GM19372 (cell line): ENCODE data around the gene TDRD9.
A peak's percentile ranks its signal among the peaks of the same experiment; 100 is the strongest.

Experiments used
- ATAC-seq: cut with Tn5 transposase; IDR thresholded peaks from one replicate; pipeline ENCODE4 v1.9.1; 2021; ENCODE audit warnings: mild to moderate bottlenecking, low read depth, moderate library complexity; ENCODE audit not compliant: unreplicated experiment

The TDRD9 gene

DNA sequence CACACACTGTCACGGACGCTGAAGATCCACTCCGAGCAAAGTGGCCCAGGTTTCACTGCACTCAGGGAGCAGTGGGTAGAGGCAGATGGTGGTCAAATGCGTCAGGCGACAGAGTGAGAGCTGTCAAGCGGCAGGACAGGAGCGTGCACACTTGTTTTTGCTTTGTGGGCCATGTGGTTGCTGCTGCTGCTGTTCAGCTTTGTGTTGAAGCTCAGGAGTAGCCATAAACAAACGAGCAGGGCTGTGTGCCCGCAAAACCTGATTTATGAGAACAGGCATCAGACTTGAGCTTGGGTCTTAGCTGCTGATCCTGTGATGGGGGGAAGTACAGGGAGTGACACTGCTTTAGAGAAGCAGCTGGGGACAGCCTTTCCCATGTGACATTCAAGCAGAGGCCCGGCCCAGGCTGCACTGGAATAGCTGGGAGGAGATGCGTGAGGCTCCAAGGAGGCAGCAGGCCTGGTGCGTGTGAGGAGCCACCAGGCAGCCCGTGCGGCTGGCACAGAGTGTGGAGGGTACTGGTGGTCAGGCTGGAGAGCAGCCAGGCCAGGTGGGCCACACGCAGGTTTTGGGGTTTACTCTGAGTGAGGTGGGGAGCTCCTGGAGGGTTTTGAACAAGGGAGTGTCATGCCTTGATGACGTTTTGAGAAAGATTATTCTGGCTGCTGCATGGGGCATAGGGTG lies 126.1 kb downstream of the TDRD9 start:
- no peak for ATAC-seq

DNA sequence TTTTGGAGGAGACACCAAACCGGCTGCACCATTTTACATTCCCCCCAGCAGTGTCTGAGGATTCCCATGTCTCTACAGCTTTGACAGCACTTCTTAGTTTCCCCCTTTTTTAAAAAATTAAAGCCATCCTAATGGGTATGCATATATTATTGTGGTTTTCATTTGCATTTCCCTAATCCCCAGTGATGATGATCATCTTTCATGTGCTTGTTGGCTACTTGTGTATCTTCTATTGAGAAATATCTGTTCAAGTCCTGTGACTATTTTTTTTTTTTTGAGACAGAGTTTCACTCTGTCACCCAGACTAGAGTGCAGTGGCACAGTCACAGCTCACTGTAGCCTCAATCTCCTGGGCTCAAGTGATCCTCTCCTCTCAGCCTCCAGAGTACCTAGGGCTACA lies 134.0 kb downstream of the TDRD9 start:
- no peak for ATAC-seq

DNA sequence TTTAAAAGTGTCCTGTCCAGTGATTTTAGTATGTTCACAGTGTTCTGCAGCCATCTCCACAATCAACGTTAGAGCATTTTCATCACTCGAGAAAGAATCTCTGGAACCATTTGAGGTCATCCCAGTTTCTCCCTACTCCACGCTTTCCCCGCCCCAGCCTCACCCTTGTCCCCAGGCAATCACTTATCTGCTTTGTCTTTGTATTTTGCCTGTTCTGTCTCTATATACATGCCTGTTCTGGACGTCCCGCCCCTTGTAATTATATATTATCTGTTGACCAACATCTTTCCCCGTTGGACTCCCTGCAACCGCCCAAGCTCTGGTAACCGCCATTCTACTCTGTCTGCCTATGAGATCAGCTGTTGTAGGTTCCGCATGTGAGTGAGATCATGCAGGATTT lies 135.7 kb downstream of the TDRD9 start:
- no peak for ATAC-seq

DNA sequence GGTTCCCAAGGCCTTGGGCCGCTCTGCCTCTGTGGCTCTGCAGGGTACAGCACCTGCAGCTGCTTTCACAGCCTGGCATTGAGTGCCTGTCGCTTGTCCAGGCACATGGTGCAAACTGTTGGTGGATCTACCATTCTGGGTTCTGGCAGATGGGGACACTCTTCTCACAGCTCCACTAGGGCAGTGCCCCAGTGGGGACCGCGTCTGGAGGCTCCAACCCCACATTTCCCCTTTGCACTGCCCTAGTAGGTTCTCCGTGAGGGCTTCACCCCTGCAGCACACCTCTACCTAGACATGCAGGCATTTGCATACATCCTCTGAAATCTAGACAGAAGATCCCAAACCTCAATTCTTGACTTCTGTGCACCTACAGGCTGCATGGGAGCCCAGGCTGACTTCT lies 138.0 kb downstream of the TDRD9 start:
- ATAC-seq, result no peak

DNA sequence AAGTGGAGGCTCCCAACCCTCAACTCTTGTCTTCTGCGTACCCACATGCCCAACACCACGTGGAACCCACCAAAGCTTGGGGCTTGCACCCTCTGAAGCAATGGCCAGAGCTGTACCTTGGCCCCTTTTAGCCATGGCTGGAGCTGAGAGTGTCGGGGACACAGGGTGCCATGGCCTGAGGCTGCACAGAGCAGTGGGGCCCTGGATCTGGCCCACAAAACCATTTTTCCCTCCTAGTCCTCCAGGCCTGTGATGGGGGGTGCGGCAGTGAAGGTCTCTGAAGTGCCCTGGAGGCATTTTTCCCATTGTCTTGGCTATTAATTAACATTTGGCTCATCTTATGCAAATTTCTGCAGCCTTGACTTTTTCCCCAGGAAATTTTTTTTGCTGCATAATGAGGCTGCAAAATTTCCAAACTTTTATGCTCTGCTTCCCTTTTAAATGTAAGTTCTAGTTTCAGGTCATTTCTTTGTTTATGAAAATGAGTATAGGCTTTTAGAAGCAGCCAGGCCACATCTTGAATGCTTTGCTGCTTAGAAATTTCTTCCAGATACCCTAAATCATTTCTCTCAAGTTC lies 138.6 kb downstream of the TDRD9 start:
- ATAC-seq, result no peak

DNA sequence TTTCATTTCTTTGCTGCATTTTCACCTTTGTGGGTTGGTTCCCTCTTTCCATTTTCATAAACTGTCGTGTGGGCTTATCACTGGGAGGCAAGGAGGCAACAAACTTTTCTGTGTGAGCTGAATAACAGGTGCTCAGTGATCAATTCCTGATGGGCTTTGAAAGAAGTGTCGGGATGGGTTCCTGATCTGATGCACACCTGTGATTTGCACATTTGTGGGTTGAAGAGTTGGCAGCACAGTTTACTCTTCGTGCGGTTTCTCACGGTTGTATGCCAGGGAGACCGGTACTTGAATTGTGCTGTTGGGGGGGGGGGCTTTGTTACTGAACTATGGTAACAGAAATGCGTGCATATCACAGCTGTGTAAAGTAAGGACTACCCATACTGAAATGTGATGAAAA lies 141.3 kb downstream of the TDRD9 start:
- ATAC-seq, result no peak

DNA sequence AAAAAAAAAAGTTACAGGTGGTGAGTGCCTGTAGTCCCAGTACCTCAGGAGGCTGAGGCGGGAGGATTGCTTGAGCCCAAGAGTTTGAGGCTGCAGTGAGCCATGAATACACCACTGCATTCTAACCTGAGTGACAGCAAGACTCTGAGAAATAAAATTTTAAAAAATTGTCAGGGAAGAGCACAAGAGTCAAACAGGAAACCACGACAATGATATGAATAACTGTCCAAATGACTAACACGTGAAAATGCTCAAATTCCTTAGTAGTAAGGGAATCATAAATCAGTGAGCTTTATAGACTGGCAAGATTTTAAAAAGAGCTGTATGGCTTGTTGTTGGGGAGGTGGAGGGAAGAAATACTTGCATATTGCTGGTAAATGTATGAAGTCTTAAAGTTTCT lies 144.3 kb downstream of the TDRD9 start:
- no peak for ATAC-seq

DNA sequence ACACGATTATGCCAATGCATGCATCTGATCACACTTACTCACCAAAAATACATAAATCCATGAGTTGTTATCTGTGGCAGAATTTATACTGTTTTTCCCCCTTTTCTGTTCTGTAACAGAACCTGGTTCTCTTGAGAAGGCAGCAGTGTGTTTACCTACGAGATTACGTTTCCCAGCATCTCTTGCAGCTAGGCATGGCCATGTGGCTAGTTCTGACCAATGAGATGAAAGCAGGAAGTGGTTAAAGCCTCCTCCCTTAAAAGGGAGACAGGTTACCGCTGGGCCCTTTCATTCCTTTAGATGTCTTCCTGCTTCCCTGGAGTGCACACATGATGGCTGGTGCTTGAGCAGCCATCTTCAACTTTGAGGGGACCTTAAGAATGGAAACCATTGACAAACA lies 145.5 kb downstream of the TDRD9 start:
- ATAC-seq, result no peak

DNA sequence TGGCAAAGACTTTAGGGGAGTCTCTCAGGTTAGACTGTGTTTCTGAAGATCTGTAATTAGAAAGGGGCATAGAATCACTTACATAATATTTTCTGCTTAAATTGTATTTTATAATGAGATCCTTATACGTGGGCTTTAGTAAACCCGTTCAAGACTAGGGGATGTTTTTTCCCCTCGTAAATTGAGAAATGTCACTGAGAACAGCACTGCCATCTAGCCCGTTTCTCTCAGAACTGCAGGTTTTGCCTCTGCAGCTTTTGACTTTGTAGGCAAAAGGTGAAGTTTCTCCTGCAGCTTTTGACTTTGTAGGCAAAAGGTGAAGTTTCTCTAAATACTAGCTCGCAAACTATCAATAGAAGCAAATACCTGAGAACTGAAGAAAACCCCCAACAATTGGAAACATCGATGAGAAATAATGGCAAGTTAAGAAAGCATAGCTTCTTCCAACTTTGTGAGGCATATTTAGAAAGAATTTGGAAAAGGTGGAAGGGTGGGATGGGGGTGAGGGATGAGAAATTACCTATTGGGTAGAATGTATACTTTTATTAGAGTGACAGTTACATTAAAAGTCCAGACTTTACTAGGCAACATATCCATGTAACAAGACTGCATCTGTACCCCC lies 147.4 kb downstream of the TDRD9 start:
- no peak for ATAC-seq

GRCh38 chr14:104076743-104077142 lies 148.5 kb downstream of the TDRD9 start:
- ATAC-seq, result no peak

GRCh38 chr14:104078031-104078455 lies 149.8 kb downstream of the TDRD9 start:
- ATAC-seq, result peak; percentile 83

DNA sequence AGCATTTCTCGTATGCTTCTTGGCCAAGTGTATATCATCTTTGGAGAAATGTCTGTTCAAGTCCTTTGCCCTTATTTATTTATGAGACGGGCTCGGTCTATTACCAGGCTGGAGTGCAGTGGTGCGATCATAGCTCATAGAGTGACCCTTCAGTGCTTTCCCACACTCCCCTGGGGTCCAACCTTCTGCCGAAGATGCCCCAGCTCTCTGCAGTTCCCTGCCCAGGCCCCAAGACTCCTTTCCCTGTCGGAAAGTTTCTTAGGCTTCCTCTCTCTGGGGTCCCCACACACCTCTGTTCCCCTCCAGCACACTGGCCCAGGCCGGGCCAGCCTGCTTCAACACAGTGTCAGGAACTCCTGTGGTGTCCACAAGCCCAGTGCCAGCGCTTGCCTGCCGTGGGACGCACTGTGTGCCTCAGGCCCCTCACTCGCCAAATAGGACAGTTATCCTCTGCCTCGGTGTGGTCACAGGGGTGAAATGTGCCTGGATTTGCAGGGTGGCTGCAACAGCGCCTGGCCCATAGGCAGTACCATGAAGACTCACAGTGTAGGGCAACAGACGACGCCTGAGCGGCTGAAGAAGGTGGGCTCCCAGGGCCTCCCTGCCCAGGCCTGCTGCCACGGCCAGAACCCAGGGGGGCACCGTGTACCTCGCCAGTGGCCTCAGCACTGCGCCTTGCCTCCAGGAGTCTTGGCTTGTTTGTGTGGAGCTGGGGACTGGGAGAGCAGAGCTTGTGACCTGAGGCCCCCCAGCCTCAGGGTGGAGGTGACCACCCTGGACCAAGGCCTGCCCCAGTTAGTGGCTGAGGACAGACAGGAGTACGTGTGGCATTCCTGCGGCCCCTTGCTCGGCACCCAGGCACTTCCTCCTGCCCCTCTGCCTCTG lies 152.4 kb downstream of the TDRD9 start:
- no peak for ATAC-seq

- ATAC-seq, result no peak
These were observed 153.1 kb downstream of the TDRD9 start for GRCh38 chr14:104081261-104081835.

DNA sequence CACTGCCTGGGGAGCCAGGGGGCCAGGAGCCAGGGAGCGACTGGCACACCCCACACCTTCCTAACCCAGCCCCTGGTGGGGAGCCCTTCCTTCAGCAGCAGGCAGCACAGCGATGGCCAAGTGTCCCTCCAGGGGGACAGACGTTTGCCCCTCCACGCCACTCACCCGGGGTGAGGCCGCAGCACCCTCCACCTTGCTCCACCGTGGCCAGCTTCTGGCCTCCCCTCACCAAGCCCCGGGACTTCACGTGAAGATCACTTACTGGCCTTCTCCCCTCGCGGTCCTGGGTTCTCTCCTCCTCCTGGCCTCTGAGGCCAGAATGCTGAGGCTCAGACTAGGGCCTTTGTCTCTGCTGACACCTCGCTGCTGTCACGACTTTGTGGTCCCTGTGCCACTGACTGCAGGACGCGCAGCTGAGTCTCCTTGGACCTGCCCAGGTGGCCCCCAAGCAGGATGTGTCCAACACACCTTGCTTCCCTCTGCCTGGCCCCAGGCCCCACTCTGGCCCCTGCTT lies 153.8 kb downstream of the TDRD9 start:
- ATAC-seq, result no peak

DNA sequence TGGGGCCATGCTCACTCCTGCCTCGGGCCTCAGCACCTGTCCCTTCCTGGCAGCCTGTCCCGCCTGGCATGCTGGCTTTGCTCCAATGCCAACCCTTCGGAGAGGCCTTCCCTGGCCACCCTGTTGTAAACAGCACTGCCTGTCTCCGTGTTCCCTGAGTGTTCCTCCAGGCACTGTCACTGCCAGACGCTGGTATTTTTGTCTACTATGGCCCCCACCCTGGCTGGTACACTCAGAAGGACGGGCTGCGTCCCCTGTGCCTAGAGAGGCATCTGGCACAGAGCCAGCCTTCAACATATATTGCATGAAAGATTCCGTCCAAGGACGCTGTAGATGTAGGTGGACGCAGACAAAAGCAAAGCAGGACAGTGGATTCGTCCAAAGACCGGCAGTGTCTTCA lies 154.6 kb downstream of the TDRD9 start:
- ATAC-seq, result no peak

GRCh38 chr14:104084251-104085002 lies 156.2 kb downstream of the TDRD9 start:
- ATAC-seq, result no peak

GRCh38 chr14:104085032-104085888 lies 157.0 kb downstream of the TDRD9 start, which contains the start of gene ASPG:
ASPG (plus strand) TSS chr14:104085700; CDS start chr14:104085771, 71 bp downstream.
- no peak for ATAC-seq

DNA sequence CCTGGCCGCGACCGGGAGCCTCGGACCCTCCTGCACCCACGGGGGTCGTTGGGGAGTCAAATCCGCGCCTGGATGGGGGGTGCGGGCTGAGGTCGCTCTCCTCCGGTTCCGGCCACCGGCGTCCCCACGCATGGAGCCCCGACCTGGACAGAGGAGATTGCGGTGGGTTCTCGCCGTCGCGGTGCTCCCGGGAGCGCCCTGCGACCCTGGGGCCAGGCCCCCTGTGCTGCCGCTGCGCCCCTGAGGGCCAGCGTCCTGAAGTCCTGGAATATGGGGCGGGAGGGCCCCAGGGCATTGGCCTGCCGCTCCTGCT lies 157.6 kb downstream of the TDRD9 start:
- ATAC-seq, result no peak

GRCh38 chr14:104086210-104086660 lies 158.0 kb downstream of the TDRD9 start:
- no peak for ATAC-seq
